PC-9 (cell line): ENCODE measurements around the gene PRRX2. TPM values are rescaled to one million over a fixed set of nuclear protein-coding genes. Genes with fewer than 3 reads are reported as not detected.

ENCODE experiments used
- BruUV-seq: library from RNA; stranded (reverse); fragments of 400-500 nt; replicated peaks from 2 replicates; lab custom pipeline; 2021; lab: Mats Ljungman, UMichigan
- CTCF ChIA-PET: fragments of 300-600 bp; sonication (Branson Sonifier 250); formaldehyde crosslinking; loops from one replicate; lab custom pipeline; 2022; ENCODE audit warnings: antibody characterized with exemption; lab: Charles Lee
- POLR2A ChIA-PET: fragments of 300-600 bp; sonication (Branson Sonifier 250); formaldehyde crosslinking; loops from one replicate; lab custom pipeline; 2022; ENCODE audit warnings: antibody characterized with exemption; ENCODE audit not compliant: unreplicated experiment; lab: Charles Lee
- DNase-seq, 2 experiments: peaks; one replicate each; pipeline versions ENCODE4 v3.0.0 to v3.0.0-alpha.2; 2015 to 2022; ENCODE audit warnings: mixed read lengths in 1 of 2
- H2AFZ ChIP-seq: fragments of 200-600 bp; sonication (generic); 2 replicates; pipeline ENCODE4 v1.8.1; 2017; ENCODE audit warnings: antibody characterized with exemption
- H3F3A ChIP-seq: fragments of 200-600 bp; sonication (generic); 2 replicates; pipeline ENCODE4 v1.8.1; 2017; ENCODE audit warnings: antibody characterized with exemption, mild to moderate bottlenecking, low read depth; ENCODE audit not compliant: insufficient read depth
- H3K27ac ChIP-seq: fragments of 200-600 bp; sonication (generic); 2 replicates; pipeline ENCODE4 v1.6.1; 2016; ENCODE audit warnings: mixed run types
- H3K27me3 ChIP-seq: fragments of 200-600 bp; sonication (generic); 2 replicates; pipeline ENCODE4 v1.6.1; 2016; ENCODE audit warnings: low read depth, mixed run types; ENCODE audit not compliant: insufficient read depth
- H3K36me3 ChIP-seq: fragments of 200-600 bp; sonication (generic); 2 replicates; pipeline ENCODE4 v1.6.1; 2016; ENCODE audit warnings: low read depth, mixed run types
- H3K4me1 ChIP-seq: fragments of 200-600 bp; sonication (generic); replicated peaks from 2 replicates; pipeline ENCODE4 v1.6.1; 2016; ENCODE audit warnings: mixed run types; ENCODE audit not compliant: insufficient read depth
- H3K4me2 ChIP-seq: fragments of 200-600 bp; sonication (generic); 2 replicates; pipeline ENCODE4 v1.6.1; 2017; ENCODE audit warnings: mixed run types
- H3K4me3 ChIP-seq: fragments of 200-600 bp; sonication (generic); 2 replicates; pipeline ENCODE4 v1.6.1; 2016; ENCODE audit warnings: mixed run types
- H3K79me2 ChIP-seq: fragments of 200-600 bp; sonication (generic); 2 replicates; pipeline ENCODE4 v1.6.1; 2017; ENCODE audit warnings: low read depth, mixed run types
- H3K9me2 ChIP-seq: fragments of 200-600 bp; sonication (generic); 2 replicates; pipeline ENCODE4 v1.8.1; 2017; ENCODE audit warnings: mild to moderate bottlenecking; ENCODE audit not compliant: insufficient read depth
- H3K9me3 ChIP-seq: fragments of 200-600 bp; sonication (generic); 2 replicates; pipeline ENCODE4 v1.8.1; 2016; ENCODE audit warnings: low read depth; ENCODE audit not compliant: insufficient read depth
- H4K20me1 ChIP-seq: fragments of 200-600 bp; sonication (generic); 2 replicates; pipeline ENCODE4 v1.8.1; 2017; ENCODE audit not compliant: insufficient read depth
- CTCF ChIP-seq: fragments of 200-600 bp; sonication (generic); conservative IDR thresholded peaks from 2 replicates; pipeline ENCODE4 v1.6.1; 2017; ENCODE audit warnings: mixed run types, antibody characterized with exemption, mild to moderate bottlenecking, moderate library complexity
- EZH2 ChIP-seq: fragments of 200-600 bp; sonication (generic); IDR thresholded peaks from 2 replicates; pipeline ENCODE4 v1.8.0; 2017; ENCODE audit warnings: antibody characterized with exemption, low read depth
- intact Hi-C: fragments of 100-400 bp; cut with micrococcal nuclease; formaldehyde crosslinking; loops from one replicate; pipeline ENCODE4 v1.10.0; 2022; ENCODE audit not compliant: unreplicated experiment
- total RNA-seq: library from RNA; stranded (reverse); gene quantifications from 2 replicates; pipeline ENCODE4 v1.2.3, GENCODE V29; 2021

Gene PRRX2
- total RNA-seq, 1 experiment from 2014 or later, result 0.98 TPM

GRCh38 chr9:129749575-129749974 lies 84.1 kb downstream of the PRRX2 start:
- H3K9me2 ChIP-seq, result no peaks in the 10 kb centered on the region
- H3K4me2 ChIP-seq, result peak overlapping the region; percentile 90
- no peak for DNase-seq
- H4K20me1 ChIP-seq, result peaks cover 18% of the 10 kb centered on the region; the same call in 1 of the 2 replicates
- peaks cover 77% of the 10 kb centered on the region for H3K79me2 ChIP-seq
- H3K9me3 ChIP-seq, result no peaks in the 10 kb centered on the region
- peaks cover 49% of the 10 kb centered on the region for H3K4me1 ChIP-seq
- no peak for TF ChIP-seq EZH2
- TF ChIP-seq CTCF, result no peak
- intact Hi-C loops, result no loop called here
- H3K4me3 ChIP-seq, result peak overlapping the region; percentile 85
- no peaks in the 10 kb centered on the region for H3K27me3 ChIP-seq
- H2AFZ ChIP-seq, result no peak overlapping the region
- peak overlapping the region; percentile 94 for H3K27ac ChIP-seq
- BruUV-seq, result no TSS peak
- CTCF ChIA-PET, result interaction anchor here (0.5 to 2.2 kb wide), 7 partner anchors 10 to 125 kb away, joined by 3 to 18 read pairs (median 4); no protein-coding TSS in a partner anchor
- POLR2A ChIA-PET, result interaction anchor here (0.5 to 2.6 kb wide), 8 partner anchors 10 to 114 kb away, joined by 3 to 28 read pairs (median 10); no protein-coding TSS in a partner anchor
- H3F3A ChIP-seq, result peaks cover 79% of the 10 kb centered on the region
- peaks cover 45% of the 10 kb centered on the region for H3K36me3 ChIP-seq

GRCh38 chr9:129750013-129750638 lies 84.7 kb downstream of the PRRX2 start:
- no peaks in the 10 kb centered on the region for H3K9me2 ChIP-seq
- no peaks in the 10 kb centered on the region for H3K27me3 ChIP-seq
- H2AFZ ChIP-seq, result no peak overlapping the region
- peaks cover 71% of the 10 kb centered on the region for H3K79me2 ChIP-seq
- TF ChIP-seq EZH2, result no peak
- no peak for TF ChIP-seq CTCF
- no peaks in the 10 kb centered on the region for H3K9me3 ChIP-seq
- H3F3A ChIP-seq, result peaks cover 73% of the 10 kb centered on the region
- intact Hi-C loops, result loop anchor here (1.0 to 10.0 kb wide), 5 partner anchors 12 to 265 kb away; no protein-coding TSS in a partner anchor
- peaks cover 39% of the 10 kb centered on the region for H3K36me3 ChIP-seq
- ChIA-PET POLR2A (interaction anchor here (0.5 to 2.6 kb wide), 7 partner anchors 9 to 113 kb away, joined by 3 to 28 read pairs (median 11); no protein-coding TSS in a partner anchor), CTCF (interaction anchor here (0.5 to 2.2 kb wide), 8 partner anchors 9 to 126 kb away, joined by 3 to 18 read pairs (median 4); no protein-coding TSS in a partner anchor)
- H3K4me1 ChIP-seq, result peaks cover 53% of the 10 kb centered on the region
- H3K27ac ChIP-seq, result peak overlapping the region; percentile 94
- no TSS peak for BruUV-seq
- H4K20me1 ChIP-seq, result peaks cover 14% of the 10 kb centered on the region; the same call in 1 of the 2 replicates
- peak overlapping the region; percentile 90 for H3K4me2 ChIP-seq
- peak overlapping the region; percentile 85 for H3K4me3 ChIP-seq
- DNase-seq, result peak; percentile 95 to 98

- no peak for TF ChIP-seq EZH2
- no peak for TF ChIP-seq CTCF
- Histone ChIP-seq H4K20me1 (0 out of 2 replicates have a peak, but pooled peaks cover 4% of the 10 kb centered on the region), H3K9me3 (no peaks in the 10 kb centered on the region), H3K4me3 (peak overlapping the region; percentile 85), H3K27me3 (no peaks in the 10 kb centered on the region), H3K27ac (peak overlapping the region; percentile 94), H2AFZ (no peak overlapping the region), H3K36me3 (peaks cover 24% of the 10 kb centered on the region), H3K79me2 (peaks cover 51% of the 10 kb centered on the region), H3K4me1 (peaks cover 63% of the 10 kb centered on the region), H3K9me2 (no peaks in the 10 kb centered on the region), H3K4me2 (peak overlapping the region; percentile 90), H3F3A (peaks cover 57% of the 10 kb centered on the region)
- CTCF ChIA-PET, result interaction anchor here (0.7 to 0.8 kb wide), 2 partner anchors 27 to 818 kb away, joined by 3 to 4 read pairs; no protein-coding TSS in a partner anchor
- BruUV-seq, result TSS peak; percentile 37
- intact Hi-C loops, result loop anchor here (10.0 kb wide), 1 partner anchor 267 kb away; no protein-coding TSS in a partner anchor
- POLR2A ChIA-PET, result interaction anchor here (0.5 to 2.6 kb wide), 9 partner anchors 10 to 259 kb away, joined by 3 to 28 read pairs (median 4); no protein-coding TSS in a partner anchor
- peak; percentile 90 to 94 for DNase-seq
Observed at GRCh38 chr9:129751841-129752801, 86.7 kb downstream of the PRRX2 start.
